G401.6 (cell line): Measurements from ENCODE around the gene KBTBD8.

Experiments
- FAIRE-seq: peaks from 2 replicates; lab custom pipeline; 2012; peaks lifted over from hg19 to GRCh38; lab: Jason Lieb, UNC

Gene KBTBD8

DNA sequence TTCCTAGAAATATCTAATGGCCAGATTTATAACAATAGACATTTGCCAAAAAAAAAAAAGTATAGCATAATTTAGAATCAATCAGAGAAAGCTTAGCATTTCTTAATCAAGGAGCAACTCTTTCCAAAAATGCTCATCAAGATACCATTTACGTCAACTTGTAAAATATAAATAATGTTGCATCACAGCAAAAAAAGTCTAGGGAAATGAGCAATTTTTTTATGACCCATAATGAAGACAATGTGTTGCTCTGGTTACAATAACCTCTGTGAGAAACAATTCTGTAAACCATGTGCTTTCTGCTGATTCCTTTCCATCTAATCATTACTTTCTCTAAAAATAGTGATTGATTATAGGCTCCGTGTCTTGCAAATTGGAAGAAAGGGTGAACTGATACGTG lies 36.3 kb downstream of the KBTBD8 start:
- no peak for FAIRE-seq

DNA sequence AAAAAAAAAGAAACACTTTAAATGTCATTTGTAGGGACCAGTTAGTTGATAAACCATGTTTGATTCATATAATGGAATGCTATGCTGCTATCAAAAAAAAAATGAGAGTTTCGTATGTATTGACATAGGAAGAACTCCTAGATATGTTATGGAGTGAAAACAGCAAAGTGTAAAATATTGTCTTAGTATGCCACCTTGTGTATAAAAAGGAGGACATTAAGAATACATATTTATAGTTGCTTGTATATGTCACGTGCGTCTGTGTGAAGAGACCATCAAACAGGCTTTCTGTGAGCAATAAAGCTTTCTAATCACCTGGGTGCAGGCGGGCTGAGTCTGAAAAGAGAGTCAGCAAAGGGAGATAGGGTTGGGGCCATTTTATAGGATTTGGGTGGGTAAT lies 39.5 kb downstream of the KBTBD8 start:
- no peak for FAIRE-seq

DNA sequence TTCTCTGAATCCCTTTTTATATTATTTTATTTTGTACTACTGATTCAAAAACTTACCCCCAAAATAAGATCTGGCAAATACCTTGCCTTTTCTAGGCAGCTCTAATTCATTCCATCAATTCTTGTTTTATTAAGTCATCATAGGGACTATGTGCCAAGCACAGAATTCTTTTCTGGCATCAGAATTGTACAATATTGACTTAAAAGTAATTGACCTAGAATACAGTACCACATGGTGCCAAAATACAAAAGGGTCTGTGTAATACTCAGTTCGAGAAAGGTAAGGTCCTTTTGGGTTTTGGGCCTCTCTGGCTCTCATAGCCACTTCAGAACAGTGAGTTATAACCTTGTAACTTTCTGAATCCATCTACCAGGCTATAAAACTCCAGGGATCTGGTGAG lies 46.2 kb downstream of the KBTBD8 start:
- FAIRE-seq, result no peak

DNA sequence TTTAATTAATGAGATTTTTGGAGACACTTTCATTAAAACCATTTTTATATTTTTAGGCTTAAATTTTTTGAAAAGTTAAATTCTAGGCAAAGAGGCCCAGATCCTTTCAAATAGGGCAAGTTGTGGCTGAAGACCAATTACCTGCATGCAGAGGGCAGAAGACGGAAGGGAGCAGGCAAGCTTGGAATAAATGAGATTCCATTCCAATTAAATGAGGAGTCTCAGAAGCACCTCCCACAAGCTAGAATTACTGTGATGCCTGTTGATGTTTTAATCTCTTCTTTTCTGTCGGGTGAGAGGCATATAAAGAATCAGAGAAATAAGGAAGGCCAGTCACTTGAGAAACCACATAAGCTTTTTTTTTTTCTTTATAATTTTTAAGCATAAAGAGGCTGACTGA lies 46.8 kb downstream of the KBTBD8 start:
- peak; percentile 98 for FAIRE-seq

DNA sequence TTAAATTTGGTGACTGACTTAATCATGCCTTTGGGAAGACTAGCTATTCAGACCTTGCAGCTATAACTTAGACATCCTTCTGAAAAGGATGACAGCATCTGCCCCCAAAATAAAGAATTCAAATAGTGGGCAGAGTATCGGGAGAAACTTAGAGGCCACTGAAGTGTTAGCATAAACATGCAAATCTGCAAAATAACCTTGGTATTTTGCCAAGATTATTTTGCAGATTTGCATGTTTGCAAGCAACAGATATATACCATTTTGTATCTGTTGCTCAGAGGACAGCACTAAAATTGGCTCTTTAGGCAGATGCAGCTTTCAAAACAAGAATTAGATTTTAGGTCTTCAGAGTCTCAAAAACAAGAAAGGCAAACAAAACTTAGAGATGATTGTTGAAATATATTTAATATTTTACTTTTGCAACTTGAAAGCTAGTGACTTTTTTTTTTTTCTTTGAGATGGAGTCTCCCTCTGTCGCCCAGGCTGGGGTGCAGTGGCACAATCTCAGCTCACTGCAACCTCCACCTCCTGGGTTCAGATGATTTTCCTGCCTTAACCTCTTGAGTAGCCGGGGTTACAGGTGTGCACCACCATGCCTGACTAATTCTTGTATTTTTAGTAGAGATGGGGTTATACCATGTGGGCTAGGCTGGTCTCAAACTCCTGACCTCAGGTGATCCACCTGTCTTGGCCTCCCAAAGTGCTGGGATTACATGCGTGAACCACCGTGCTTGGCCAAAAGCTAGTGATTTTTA lies 47.8 kb downstream of the KBTBD8 start:
- FAIRE-seq, result peak; percentile 25

DNA sequence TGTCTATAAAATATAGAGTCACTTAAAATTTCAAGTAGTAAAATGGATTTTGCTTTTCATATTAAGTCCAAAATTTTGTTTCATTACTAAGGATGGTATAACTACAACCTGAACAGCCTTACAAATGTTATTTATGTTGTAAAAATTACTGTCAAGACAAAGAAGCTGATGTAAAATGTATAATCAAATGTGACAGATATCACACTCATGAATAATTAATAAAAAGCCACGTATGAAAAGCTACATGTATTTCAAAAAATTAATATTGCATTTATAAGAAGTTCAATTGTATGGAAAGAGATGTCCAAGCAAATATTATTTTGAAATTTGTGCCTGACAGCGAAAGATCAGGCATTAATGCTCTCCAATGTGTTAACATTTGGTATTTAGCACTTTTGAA lies 48.9 kb downstream of the KBTBD8 start:
- no peak for FAIRE-seq

DNA sequence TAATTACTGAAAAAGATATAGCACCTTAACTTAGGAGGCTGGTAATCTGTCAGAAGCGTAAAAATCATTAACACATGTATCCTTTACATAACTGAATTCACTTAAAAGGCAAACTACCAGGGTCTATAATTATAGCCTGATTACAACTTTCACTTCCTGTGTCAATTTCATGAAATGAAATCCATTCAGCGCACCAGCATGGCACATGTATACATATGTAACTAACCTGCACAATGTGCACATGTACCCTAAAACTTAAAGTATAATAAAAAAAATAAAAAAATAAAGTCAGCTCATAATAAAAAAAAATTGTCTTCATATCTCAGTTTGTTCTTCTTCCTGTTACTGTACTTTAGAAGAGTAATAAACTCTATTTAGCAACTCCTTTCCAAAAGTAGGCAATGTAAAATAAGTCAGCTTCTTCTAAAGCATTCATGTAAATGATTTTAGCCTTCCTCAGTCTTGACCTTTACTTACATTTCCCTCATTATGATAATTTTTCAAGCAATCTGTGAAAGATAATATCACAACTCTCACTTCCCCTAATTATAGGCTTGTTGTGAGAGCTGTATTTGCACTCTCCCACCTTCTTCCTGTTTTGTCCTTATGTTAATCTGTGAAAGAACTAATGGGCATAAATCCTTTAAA lies 50.1 kb downstream of the KBTBD8 start:
- FAIRE-seq, result peak; percentile 65

DNA sequence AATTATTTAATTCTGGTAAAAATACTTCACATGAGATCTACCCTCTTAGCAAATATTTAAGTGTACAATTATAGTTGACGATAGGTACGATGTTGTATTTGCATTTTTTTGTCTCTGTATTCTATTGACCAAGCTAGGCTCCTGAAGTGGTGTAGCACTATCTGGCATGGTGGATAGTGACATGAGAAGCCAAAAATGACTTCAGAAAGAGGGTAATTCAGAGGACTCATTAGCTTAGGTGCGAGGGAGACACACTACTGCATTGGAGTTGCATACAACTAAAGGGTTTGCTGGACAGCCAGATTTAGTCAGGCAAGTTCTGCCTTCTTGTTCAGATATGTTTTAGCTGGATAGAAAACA lies 50.6 kb downstream of the KBTBD8 start:
- FAIRE-seq, result no peak

DNA sequence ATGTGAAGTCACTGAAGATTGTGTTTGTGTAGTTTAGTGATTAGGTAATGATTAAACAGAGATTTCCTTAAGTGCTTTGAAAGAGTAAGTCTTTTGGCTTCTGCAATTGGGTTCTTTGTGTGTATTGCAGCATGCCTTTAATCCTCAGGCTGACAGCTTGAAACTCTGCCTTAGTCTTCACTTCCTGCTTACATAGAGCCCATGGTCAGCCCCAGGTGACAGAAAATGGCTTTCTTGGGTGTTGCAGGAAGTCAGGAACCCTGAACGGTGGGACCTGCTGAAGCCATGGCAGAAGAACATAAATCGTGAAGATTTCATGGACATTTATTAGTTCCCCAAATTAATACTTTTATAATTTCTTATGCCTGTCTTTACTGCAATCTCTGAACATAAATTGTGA lies 61.3 kb downstream of the KBTBD8 start:
- FAIRE-seq, result no peak
